Endothelial cell of hepatic sinusoid (primary cell): ENCODE measurements around the gene ZNF423.
"Not testable (repeated sequence)": the region's sequence is repeated elsewhere in the genome, so short reads cannot be mapped to it uniquely, and the experiment has no call there.

Experiments used
- in situ Hi-C: cut with HindIII; loops from 2 replicates; pipeline ENCODE4 v1.10.0; 2017; ENCODE audit warnings: low sequenced_read_pairs

The ZNF423 gene

DNA sequence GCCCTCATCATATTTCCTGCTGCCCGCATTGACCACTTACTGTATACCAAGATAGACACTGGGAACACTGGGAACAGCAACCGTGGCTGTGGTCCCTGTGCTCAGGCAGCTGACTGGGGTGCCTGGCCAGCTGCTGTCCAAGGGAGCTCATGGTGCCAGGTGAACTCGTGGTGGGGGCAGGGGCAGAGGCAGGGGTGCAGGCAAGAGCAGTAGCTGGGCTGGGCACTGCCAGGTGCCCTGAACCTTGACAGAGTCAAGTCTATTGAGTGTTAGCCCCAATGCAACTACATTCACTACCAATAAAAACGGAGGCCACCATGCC, 279.8 kb downstream of the ZNF423 start:
- in situ Hi-C loops = no loop called here

DNA sequence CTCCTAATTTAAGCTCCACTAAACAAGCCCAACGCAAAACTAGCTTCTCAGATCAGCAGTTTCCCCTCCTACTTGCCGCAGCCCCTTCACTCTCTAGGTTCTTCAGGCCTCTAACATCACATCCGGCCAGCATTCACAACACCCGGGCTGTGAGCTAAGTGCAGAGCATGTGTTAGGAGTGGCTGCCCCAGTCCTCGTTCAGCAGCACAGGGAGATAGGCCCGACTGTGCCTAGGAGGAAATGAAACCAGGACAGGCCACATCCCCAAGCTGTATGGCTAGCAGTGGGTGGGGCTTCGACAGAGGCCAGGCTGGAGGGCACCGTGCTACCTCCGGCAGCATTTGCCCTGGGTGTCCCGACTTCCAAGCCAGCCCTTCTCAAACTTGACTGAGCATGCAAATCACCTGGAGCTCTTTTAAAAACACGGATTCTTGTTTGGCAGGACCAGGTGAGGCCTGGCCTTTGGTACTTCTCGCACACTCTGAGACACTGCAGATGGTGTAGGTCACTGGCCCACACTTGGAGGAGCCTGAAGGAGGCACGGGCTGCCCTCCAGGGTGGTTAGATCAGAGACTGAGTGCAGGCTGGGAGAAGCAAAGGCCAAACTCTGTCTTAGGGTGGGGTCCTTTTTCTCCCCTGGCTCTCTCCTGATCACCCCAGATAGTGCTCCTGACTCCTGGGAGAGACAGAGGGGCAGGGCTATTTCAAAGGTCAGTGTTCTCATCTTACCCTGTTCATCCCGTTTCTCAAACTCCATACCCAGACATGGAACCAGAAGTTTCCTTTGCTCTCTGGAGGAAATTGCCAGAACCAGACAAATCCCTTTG, 280.4 kb downstream of the ZNF423 start:
- in situ Hi-C loops = no loop called here

DNA sequence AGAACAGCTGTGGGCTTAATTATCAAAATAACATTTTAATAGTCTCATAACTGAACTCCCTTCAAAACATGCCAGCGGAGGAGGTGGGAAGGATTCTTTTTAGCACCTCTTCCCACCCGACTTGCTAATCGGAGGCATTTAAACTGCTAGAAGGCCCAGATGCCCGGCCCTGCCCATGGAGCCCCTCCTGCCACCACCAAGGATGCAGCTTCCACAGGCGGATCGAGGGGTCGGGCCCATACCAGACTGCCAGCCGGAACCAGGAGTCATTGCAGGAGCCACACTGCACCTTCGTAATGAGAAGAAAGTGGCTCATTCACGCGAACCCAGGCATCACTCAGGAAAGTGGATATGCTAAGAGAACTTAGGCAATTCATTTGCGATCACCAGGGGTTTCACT, 281.1 kb downstream of the ZNF423 start:
- in situ Hi-C loops = no loop called here

DNA sequence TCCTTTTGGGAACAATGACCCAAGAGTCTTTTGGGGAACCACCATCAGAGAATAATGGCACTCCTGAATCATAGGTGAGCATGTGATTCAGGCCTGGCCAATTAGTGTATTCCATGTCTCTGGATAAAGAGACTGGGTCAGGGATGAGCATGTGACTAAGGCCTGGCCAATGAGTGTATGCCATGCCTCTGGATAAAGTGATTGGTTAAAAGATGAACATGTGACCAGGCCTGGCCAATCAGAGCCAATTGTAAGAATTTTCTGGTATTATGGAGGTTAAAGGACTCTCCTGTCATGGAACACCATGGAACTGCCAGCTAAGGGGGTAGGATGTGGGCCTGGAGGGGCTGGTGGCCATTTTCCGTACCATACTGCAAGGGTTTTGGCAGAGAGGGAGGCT, 288.0 kb downstream of the ZNF423 start:
- in situ Hi-C loops = no loop called here

DNA sequence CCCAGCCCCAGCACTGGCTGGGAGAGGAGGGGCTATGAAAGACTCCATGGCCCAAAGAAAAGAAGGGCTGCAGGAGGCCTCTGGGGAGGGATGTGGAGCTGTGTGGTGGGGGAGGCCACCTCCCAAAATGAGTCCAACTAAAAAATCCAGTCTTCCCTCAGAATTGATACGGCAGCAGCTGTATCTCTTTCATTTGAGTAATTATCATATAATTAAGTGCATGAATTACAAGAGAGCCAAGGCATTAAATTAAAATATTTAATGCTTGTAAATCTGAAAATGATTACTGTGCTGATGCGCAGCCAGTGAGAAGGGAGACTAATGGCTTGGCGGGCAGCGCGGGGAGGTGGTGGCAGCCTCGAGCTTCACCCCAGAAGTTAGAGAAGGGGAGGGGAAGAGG, 289.5 kb downstream of the ZNF423 start:
- in situ Hi-C loops = no loop called here

DNA sequence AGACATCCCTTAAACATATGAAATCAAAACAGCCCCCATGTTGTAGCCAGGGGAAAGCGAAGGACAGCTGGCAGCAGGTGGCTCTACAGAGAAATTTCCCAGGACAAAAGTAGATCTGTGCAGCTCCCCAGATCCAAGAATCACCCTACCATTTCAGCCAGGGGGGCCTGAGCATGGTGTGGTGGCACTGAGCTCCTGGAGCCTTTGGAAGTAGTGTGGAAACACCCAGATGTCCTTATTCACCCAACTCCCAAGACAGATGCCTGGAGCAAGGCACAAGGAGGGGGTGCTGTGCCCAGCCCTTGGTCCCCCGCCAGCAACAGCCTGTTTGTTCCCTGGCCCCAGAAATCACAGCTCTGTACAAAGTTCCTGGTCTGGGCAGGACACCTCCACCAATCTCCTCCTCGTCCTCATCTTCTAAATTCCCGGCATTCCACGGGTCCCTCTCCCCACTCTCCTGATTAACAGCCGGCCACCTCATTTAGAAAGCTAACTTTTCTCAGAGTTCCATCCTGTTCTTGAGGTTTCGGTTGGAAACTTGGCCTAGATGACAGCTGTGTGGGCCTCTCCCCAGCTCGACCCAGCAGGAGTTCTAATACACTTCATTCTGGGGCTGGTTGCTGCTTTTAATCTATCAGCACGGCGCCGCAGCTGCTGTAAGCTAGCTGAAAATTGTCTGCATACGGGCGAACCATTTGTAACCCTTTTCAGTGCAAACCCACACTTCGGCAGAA, 291.2 kb downstream of the ZNF423 start:
- in situ Hi-C loops = no loop called here

DNA sequence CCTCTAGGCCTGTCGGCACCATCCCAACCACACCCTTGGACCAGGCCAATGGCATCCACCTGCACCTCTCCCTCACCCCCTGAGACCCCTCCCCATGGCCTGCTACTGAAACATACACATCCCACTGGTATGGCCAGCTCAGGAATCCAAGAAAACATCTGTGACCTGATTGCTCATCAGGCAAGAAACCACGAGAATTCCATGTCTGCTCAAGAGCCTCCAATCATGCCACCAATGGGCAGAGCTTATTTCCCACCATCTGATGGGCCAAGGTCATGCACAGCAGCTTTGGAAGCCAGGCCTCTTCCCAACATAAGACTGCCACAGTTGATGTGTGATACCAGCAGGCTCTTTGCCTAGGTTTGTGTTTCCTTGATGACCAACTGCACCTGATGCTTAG, 292.2 kb downstream of the ZNF423 start:
- in situ Hi-C loops = no loop called here

DNA sequence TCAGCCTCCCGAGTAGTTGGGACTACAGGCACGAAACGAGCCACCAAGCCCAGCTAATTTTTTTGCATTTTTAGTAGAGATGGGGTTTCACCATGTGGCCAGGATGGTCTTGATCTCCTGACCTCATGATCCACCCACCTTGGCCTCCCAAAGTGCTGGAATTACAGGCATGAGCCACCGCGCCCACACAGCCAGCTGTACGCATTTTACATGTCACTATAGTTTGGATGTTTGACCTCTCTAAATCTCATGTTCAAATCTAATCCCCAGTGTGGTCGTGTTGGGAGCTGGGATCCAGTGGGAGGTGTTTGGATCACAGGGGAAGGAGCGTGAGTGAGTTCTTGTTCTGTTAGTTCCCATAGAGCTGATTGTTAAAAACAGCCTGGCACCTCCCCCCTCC, 293.0 kb downstream of the ZNF423 start:
- in situ Hi-C loops = not testable (repeated sequence)

DNA sequence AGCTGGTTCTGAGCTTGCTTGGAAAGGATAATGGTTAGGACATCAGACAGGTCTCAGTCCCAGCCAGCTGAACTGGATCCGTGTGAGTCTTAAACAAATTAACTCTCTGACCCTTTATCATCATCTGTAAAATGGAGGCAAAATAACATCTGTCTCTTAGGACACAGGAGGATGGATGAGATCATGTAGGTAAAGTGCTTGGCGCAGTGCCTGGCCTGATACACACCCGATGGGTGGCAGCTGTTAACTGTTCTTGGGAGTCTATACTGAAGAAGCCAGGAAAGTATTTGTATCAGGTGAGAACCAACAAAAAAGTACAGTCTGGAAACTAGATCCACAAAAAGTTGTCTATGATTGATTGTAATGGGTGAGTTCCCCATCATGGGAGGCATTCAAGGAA, 293.7 kb downstream of the ZNF423 start:
- in situ Hi-C loops = no loop called here

DNA sequence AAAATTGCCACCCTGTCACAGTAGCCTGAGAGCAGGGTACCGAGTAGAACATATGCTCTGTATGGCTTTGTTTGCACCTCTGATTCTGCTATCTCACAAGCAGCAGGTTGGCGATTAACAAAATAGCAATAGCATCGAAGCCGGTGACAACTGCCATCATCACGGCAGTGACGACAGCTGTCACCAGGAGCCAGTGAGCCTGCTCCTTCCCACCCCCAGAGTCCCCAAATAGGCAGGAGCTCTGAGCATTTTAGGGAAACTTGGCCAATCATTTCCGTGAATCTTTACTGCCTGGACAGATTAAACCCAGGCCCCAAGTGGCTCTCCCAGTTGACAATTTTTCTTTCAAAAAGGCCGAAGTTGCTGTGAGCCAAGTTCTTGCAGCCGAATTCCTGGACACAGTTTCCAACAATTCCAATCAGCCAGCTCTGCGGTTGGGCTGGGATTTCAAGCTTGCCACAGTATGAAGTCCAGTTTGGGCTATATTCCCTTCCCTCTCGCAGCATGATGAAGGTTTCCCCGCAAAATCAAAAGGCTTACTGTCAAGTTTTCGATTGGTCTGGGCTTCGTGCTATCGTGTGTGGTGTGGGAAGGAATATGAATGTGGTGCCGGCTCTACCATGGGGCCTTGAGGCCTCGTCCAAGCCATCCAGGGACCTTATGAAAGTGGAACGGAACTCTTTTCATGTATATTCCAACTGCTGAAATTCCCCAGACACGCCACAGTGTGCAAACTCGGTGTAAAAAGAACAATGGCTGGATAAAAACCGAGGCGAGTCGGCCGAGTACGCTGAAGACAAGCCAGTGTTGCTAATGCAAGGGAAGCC, 295.7 kb downstream of the ZNF423 start:
- in situ Hi-C loops = no loop called here

DNA sequence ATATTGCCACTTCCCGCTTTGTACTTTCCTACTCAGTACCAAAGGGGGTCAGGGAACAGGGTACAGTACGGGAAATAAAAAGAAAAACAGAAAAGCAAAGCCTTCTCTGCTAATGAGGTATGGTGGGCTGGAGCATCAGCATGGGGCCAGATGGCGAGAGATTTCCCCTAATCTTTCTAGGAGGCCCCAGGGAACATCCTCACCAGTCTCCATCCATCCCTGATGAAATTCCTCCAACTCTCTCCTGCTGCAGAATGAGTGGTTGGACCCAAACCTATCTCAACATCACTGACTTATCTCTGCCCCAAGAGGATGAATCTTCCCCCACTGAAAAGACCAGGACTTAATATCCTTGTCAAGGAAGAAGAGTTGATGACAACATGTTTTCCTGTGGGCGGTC, 296.7 kb downstream of the ZNF423 start:
- in situ Hi-C loops = no loop called here

DNA sequence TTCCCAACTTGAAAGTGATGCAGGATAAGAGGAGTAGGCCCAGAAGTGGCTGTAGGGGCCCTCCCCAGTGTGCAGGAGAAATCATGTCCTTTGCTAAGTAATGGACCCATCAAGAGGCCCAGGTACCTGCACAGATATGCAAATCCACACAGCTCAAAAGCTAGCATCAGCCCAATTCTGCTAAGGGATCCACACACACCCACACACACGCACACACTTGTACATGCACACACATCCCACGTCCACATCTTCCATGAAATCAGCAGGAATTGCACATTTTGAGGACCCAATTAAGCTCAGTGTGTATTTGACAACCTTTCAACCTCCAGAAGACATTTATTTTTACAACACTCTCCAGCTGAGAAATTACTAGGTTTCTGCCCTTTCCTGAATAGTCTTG, 297.5 kb downstream of the ZNF423 start:
- in situ Hi-C loops = no loop called here

DNA sequence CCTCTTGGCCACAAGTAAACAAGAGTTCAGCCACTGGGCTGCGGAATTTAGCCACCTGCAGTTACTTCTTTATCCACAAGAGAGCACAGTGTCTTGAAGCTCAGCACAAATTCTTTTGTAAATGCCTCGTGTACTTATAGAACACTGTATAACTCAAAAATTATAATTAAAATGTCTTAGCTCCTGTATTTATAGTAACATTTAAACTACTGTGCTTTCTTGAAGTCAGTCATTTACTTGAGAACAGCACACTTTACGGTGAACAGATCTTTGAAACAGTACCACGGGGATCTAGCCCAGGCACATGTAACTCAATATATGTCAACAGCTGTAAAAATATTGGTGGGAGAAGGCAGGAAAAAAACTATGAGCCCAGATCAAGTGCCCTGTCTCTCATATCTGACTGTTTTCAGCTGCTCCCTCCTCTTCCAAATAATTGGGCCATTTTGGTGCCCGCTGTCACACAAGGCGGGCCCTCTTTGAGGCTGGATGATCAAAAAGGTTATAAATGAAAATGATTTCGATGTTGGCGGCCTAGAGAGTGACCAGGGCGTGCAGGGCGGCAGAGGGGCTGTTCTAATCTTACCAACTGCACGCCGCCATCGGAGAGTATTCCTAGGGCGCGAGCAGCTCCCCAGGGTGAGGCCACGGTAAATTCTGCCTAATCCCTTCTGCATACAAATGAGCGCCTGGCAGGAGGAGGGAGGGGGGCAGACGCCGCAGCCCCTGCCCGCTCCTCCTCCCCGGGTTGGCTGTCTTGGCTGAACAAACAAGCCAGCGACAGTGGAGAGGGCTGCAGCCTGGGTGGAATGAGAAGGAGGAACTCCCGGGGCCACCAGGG, 299.1 kb downstream of the ZNF423 start:
- in situ Hi-C loops = no loop called here

DNA sequence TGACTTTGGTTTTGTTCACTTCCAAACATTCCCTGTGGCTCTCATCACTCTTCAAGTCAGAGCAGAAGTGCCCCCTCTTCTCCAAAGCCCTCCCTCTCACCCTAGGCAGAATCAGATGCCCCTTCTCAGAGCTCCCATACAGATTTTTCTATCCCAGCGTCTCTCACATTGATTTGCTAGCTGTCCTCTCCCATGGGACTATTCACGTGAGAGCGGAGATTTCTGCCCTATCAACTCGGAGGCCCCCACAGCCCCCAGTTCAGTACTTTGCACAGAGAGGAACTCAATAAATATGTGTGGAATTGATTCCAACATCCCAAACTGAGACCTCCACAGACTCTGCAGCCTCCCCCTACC, 299.7 kb downstream of the ZNF423 start:
- in situ Hi-C loops = no loop called here

DNA sequence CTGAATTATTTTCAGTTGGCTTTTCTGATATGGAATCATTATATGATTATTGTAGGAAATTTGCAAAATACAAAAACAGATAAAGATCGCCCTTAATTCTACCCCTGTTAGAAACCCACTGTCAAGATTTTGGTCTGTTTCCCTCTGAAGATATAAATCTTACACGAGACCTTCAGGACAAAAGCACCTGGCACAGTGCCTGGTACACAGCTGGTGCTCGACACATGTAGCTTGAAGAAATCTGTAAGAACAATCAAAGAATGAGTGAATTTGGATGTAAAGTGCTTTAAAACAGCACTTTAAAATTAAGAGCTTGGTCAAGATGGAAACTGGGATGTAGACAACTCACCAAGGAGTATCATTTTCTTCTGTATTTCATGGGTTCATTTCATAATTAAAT, 301.2 kb downstream of the ZNF423 start:
- in situ Hi-C loops = loop anchor here (5.0 kb wide), 2 partner anchors 37 to 48 kb away; no protein-coding TSS in a partner anchor

DNA sequence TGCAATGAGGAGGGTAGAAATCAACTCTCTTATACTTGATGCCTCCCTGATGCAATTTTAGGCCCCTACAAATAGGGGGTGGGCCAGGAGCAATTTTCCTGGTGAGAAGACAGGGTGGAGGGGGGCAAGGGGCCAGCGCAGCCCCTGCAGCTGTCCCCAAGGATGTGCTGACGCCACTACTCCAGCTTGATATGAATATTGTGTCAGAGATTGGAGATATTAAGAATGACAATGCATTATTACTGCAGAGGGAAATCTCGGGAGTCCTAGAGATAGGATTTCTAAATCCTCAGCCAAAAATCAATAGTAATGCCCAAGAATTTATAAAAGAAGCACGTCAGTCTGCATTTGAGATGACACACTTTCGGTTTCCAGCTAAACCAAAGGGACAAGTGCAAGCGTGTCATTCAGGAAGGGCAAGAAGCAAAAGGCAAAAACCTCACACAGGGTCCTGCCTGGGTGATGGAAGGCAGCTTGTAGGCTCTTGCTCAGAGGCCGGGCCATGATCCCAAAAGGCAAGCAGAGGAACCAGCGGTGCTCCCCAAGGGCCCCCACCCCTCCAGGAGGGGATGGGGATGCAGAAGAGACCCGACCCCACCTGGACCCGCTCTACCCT, 303.5 kb downstream of the ZNF423 start:
- in situ Hi-C loops = loop anchor here (5.0 kb wide), 2 partner anchors 35 to 50 kb away; no protein-coding TSS in a partner anchor

DNA sequence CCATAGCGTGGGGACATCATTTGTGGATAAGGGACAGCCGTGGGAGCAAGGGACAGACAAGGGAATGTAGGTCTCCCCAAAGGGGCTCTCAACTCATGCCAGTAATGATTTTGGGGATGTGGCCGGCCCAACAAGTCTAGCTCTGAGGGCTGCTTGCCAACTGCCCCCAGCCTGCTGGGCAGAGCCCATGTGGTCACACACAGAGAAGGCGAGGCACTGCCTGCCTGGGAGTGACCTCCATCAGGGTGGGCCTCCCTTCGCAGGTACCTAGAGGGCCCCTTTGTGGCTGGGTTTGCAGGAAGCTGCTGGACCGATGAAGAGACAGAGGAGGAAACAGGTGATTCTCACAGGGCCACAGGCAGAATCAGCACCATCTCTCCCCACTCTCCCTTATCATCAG, 305.2 kb downstream of the ZNF423 start:
- in situ Hi-C loops = loop anchor here (5.0 kb wide), 2 partner anchors 33 to 52 kb away; no protein-coding TSS in a partner anchor

DNA sequence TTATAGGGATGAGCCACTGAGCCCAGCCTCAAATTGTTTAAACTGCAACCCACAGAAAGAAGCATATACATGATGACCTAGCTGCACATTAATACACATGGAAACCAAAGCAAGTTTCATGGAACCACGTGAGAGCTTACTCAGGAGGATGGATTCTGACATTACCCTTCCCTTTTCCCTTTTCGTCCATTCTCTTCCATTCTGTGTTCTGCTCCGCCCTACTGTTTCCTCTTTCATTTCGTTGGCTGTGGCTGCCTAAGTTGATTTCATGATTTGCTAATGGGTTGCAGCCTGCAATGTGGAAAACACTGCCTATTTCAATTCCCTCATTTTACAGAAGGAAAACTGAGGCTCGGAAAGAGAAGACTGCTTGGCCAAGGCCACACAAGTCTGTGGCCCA, 305.8 kb downstream of the ZNF423 start:
- in situ Hi-C loops = loop anchor here (5.0 kb wide), 2 partner anchors 33 to 52 kb away; no protein-coding TSS in a partner anchor

DNA sequence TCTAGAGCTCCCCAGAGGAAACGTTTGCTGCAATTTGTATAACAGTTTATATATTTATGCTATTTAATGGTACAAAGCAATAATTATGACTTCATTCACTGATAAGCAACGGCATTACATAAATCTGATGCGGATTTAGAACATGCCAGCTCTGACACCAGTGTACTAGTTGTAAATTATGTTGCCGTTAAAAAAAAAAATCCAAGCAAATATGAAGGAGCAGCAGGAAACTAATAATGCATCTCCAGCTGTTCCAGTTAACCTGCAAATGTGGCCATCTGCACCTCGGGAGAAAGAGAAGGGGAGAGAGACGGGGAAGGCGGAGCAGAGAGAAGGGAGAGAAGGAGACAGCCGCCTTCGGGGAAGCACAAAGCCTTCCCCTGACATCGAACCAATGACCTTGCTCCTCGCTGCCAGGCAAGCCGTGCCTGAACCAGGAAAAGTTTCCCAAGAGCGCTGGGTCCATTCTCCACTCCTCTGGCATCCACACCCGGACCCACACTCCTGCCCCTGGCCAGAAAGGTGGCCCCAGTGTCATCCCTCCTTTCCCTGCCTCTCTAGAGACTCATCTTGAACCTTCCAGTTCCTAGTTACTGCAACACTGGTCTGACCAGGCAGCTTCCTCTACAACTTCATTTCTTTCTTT, 307.5 kb downstream of the ZNF423 start:
- in situ Hi-C loops = no loop called here

DNA sequence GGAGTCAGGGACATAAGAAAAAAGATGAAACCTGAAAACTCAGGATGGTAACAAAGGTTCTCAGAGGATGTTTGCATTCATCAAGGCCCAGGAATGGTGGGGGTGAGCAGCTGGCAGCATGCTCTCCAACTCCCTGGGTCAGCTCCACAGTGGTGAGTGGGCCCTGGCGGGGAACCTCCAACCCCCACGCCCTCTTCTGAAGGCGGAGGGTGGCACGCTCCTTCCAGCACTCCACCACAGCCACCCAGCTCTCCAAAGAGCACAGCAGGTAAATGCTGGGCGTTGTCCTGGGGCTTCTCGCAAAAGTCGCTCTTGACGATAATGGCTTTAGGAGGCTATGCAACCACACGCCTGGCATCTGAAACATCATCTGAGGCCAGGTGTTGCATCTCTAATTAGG, 308.5 kb downstream of the ZNF423 start:
- in situ Hi-C loops = no loop called here
